ENCODE data around the gene PCF11. TPM values are rescaled to one million over a fixed set of nuclear protein-coding genes. Genes with fewer than 3 reads are reported as not detected.
A peak's percentile ranks its signal among the peaks of the same experiment; 100 is the strongest.

Gene PCF11
- total RNA-seq, 1 experiment from 2014 or later: 46.1 TPM

- Mint-ChIP-seq H3K36me3 (peaks cover 31% of the 10 kb centered on the region), H3K4me1 (peaks cover 29% of the 10 kb centered on the region), H3K27ac (peak overlapping the region; percentile 81), H3K9me3 (no peaks in the 10 kb centered on the region), H3K4me3 (peak overlapping the region; percentile 99), H3K27me3 (ENCODE audit: low read depth) (no peaks in the 10 kb centered on the region)
- ChIA-PET CTCF (interaction anchor here (0.7 kb wide), 1 partner anchor 152 kb away, joined by 3 read pairs; no protein-coding TSS in a partner anchor), POLR2A (interaction anchor here (2.7 kb wide), 1 partner anchor 259 kb away, joined by 7 read pairs; the partner anchor contains the start of gene DDIAS)
- DNase-seq (ENCODE audit: low spot score) (no peak), ATAC-seq (no peak)
- TF ChIP-seq, protein P1, sequence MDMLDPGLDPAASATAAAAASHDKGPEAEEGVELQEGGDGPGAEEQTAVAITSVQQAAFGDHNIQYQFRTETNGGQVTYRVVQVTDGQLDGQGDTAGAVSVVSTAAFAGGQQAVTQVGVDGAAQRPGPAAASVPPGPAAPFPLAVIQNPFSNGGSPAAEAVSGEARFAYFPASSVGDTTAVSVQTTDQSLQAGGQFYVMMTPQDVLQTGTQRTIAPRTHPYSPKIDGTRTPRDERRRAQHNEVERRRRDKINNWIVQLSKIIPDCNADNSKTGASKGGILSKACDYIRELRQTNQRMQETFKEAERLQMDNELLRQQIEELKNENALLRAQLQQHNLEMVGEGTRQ (CRISPR knock-in tag; IDR thresholded peaks at IDR 0.05): no peak
- TF ChIP-seq EMX1 (CRISPR knock-in tag; IDR thresholded peaks at IDR 0.05): 0 out of 2 replicates have a peak, but pooled peaks have one; percentile 39
Measured at GRCh38 chr11:83159902-83160865, 3.3 kb downstream of the PCF11 start.

DNA sequence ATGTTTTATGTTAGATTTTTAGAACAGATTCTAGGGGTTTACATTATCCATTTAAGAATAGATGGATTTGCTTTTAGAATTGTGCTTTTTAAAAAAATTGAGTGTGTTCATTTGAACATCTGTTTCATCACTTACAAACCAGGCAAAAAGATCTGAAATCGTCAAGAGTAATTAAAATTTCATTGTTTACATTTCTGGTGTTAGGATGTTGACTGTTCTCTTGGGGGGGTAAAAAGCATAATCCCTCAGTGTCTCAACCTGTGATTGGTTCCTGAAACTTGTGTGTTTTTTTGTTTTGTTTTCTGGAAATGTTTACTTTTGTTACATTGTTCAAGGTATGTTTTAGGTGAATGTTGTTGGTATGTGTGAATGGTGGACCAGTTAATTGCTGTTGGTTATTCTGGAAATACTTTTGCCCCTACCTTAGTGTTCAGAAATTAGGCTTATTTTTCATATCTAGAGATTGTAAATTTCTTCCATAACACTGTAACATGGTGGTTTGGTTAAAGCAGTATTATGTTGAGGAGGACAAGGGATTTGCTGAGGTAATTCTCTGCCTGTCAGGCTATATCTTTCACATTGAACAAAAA, 4.8 kb downstream of the PCF11 start:
- H3K4me3 Mint-ChIP-seq: no peak overlapping the region
- CTCF ChIA-PET: no interaction called here
- no peaks in the 10 kb centered on the region for H3K27me3 Mint-ChIP-seq (ENCODE audit: low read depth)
- peaks cover 29% of the 10 kb centered on the region for H3K4me1 Mint-ChIP-seq
- H3K27ac Mint-ChIP-seq: peak overlapping the region; percentile 90
- no peak for DNase-seq (ENCODE audit: low spot score)
- no peak for ATAC-seq
- H3K36me3 Mint-ChIP-seq: peaks cover 44% of the 10 kb centered on the region
- H3K9me3 Mint-ChIP-seq: no peaks in the 10 kb centered on the region
- no peak for TF ChIP-seq ZNF232 (CRISPR knock-in tag; IDR thresholded peaks at IDR 0.05)
- no peak for TF ChIP-seq HMGA2 (CRISPR knock-in tag; IDR thresholded peaks at IDR 0.05)
- no peak for TF ChIP-seq ZNF317 (CRISPR knock-in tag; IDR thresholded peaks at IDR 0.05; ENCODE audit: borderline replicate concordance, low read depth)
- TF ChIP-seq GRHL2 (CRISPR knock-in tag; IDR thresholded peaks at IDR 0.05; ENCODE audit: insufficient replicate concordance, severe bottlenecking): no peak
- TF ChIP-seq ZNF416 (CRISPR knock-in tag; IDR thresholded peaks at IDR 0.05): no peak
- TF ChIP-seq ZNF671 (CRISPR knock-in tag; IDR thresholded peaks at IDR 0.05): no peak
- TF ChIP-seq, protein P2, sequence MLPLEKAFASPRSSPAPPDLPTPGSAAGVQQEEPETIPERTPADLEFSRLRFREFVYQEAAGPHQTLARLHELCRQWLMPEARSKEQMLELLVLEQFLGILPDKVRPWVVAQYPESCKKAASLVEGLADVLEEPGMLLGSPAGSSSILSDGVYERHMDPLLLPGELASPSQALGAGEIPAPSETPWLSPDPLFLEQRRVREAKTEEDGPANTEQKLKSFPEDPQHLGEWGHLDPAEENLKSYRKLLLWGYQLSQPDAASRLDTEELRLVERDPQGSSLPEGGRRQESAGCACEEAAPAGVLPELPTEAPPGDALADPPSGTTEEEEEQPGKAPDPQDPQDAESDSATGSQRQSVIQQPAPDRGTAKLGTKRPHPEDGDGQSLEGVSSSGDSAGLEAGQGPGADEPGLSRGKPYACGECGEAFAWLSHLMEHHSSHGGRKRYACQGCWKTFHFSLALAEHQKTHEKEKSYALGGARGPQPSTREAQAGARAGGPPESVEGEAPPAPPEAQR (CRISPR knock-in tag; IDR thresholded peaks at IDR 0.05): no peak
- no peak for TF ChIP-seq NR1H2 (CRISPR knock-in tag; IDR thresholded peaks at IDR 0.05)
- no peak for TF ChIP-seq ZNF423 (CRISPR knock-in tag; IDR thresholded peaks at IDR 0.05)
- TF ChIP-seq ZNF219 (CRISPR knock-in tag; IDR thresholded peaks at IDR 0.05; ENCODE audit: borderline replicate concordance): no peak
- TF ChIP-seq NFYB (CRISPR knock-in tag; conservative IDR thresholded peaks at IDR 0.05; ENCODE audit: low read depth): no peak
- TF ChIP-seq CREM (CRISPR knock-in tag; IDR thresholded peaks at IDR 0.05): no peak
- TF ChIP-seq ZNF396 (CRISPR knock-in tag; IDR thresholded peaks at IDR 0.05; ENCODE audit: borderline replicate concordance): no peak
- TF ChIP-seq ZNF121 (CRISPR knock-in tag; IDR thresholded peaks at IDR 0.05): no peak
- TF ChIP-seq KAT7 (CRISPR knock-in tag; IDR thresholded peaks at IDR 0.05; ENCODE audit: borderline replicate concordance): no peak
- no peak for TF ChIP-seq MXD4 (CRISPR knock-in tag; IDR thresholded peaks at IDR 0.05; ENCODE audit: borderline replicate concordance)
- TF ChIP-seq, protein P3, sequence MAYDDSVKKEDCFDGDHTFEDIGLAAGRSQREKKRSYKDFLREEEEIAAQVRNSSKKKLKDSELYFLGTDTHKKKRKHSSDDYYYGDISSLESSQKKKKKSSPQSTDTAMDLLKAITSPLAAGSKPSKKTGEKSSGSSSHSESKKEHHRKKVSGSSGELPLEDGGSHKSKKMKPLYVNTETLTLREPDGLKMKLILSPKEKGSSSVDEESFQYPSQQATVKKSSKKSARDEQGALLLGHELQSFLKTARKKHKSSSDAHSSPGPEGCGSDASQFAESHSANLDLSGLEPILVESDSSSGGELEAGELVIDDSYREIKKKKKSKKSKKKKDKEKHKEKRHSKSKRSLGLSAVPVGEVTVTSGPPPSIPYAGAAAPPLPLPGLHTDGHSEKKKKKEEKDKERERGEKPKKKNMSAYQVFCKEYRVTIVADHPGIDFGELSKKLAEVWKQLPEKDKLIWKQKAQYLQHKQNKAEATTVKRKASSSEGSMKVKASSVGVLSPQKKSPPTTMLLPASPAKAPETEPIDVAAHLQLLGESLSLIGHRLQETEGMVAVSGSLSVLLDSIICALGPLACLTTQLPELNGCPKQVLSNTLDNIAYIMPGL (CRISPR knock-in tag; IDR thresholded peaks at IDR 0.05): no peak
- no peak for TF ChIP-seq IRF1 (CRISPR knock-in tag; IDR thresholded peaks at IDR 0.05)
- TF ChIP-seq MYBL2 (CRISPR knock-in tag; IDR thresholded peaks at IDR 0.05): no peak
- POLR2A ChIA-PET: interaction anchor here (2.7 kb wide), 1 partner anchor 260 kb away, joined by 7 read pairs; the partner anchor contains the start of gene DDIAS
